Retinal pigment epithelial cell (primary cell): Measurements from ENCODE around the gene SP140.

Experiments used
- DNase-seq: peaks from one replicate; pipeline ENCODE4 v3.0.0-alpha.2; 2010; ENCODE audit warnings: low read depth
- H3K4me3 ChIP-seq: 2 replicates; pipeline ENCODE4 v1.5.1; 2011; ENCODE audit warnings: mild to moderate bottlenecking, low read length, control low read depth, moderate library complexity
- TF ChIP-seq, protein P1 (sequence below): conservative IDR thresholded peaks from 2 replicates; pipeline ENCODE4 v1.5.1; 2011; ENCODE audit warnings: low read depth, low read length, control low read depth, inconsistent platforms

SP140 gene

DNA sequence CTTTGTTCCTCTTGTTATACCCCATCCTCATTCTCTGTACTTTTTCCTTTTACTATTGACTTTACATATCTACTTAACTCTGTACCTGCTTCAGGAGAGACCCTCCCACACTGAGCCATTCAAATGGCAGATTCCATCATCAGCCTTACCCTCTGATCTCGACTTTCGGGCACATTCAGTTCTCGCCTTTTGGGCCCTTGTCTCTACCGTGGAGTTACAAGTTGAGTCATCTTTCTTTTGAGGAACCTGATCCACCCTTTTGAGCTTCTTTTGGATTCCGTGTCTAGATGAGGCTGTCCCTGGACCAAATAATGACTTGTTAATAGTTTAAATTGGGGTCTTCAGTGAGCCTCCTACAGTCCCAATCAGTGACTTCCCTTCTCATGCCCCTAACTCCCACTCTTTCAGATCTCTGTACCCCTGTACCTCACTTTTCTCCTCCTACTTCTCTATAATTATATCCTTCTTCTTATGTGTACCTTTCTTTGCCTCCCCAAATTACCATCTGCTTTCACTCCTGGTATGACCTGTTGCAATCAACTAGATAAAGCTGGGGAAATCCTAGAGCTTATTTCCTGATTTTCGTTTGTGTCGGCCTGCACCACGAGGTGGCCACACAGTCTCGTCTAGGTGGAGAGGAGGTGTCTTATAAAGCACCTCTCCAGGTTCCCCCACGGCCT is 23.0 kb upstream of the SP140 start:
- H3K4me3 ChIP-seq: no peak overlapping the region
- TF ChIP-seq, protein P1, sequence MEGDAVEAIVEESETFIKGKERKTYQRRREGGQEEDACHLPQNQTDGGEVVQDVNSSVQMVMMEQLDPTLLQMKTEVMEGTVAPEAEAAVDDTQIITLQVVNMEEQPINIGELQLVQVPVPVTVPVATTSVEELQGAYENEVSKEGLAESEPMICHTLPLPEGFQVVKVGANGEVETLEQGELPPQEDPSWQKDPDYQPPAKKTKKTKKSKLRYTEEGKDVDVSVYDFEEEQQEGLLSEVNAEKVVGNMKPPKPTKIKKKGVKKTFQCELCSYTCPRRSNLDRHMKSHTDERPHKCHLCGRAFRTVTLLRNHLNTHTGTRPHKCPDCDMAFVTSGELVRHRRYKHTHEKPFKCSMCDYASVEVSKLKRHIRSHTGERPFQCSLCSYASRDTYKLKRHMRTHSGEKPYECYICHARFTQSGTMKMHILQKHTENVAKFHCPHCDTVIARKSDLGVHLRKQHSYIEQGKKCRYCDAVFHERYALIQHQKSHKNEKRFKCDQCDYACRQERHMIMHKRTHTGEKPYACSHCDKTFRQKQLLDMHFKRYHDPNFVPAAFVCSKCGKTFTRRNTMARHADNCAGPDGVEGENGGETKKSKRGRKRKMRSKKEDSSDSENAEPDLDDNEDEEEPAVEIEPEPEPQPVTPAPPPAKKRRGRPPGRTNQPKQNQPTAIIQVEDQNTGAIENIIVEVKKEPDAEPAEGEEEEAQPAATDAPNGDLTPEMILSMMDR: no peak
- DNase-seq: no peak

DNA sequence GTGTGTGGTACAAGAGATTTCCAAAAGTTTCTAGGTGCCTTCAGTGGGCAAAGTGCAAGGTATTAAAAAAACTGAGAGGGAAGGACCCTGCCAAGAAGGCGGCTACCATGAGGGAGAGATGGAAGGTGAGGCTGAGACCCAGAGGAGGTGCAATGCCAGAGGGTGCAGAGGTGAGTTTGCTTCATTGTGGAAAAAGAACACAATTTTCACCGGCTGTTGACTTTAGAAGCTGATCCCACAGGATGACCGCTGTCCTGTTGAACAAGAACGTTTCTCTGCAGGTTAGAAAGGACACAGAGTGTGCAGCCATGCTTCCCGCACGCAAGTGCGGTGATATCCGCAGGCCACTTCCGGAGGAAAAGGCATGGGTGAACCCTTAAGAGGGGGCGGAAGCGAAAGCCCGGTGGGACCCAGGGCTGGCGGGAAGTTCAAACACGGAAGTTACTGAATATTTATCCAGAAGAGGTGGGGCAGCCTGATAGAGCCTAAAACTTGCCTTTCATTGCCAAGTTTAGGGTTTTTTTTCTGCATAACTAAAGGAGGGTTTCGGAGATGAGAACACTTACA is 22.3 kb upstream of the SP140 start:
- TF ChIP-seq, protein P1: no peak
- DNase-seq: no peak
- no peak overlapping the region for H3K4me3 ChIP-seq

DNA sequence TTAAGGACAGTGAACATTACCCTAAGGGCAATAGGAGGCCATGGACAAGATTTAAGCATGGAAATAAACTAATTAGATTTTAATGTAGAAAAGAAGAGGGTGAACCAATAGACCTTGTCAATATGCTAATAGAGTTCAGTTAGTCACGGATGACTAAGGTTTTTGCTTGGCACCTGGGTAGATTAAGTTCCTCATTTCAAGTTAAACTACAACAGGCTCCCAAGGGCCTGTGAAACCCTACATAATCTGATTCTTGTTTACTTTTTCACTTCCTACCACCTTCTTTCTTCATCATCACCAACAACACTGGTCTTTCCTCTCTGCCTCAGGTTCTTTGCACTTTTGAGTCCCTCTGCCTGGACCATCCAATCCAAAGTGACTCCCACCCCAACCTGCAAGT is 20.5 kb upstream of the SP140 start:
- DNase-seq: no peak
- TF ChIP-seq, protein P1: no peak
- no peak overlapping the region for H3K4me3 ChIP-seq

DNA sequence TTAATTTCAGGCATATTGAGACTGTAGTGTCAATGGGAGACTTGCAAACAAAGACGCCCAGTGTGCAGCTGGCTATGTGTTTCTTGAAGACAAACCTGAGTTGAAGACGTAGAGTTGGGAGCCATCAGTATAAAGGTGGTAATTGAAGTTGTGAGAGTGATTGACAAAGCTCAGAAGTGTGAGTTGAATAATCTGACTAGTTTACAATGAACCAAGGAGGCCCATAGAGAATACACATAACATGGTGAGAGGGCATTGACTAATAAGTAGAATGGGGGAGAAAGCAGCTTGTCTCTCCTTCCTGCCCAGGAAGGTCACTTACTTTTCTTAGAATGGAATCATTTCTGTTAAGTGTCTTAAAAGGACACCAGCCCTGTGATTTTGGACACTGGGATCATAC is 19.8 kb upstream of the SP140 start:
- H3K4me3 ChIP-seq: no peak overlapping the region
- TF ChIP-seq, protein P1: no peak
- no peak for DNase-seq

DNA sequence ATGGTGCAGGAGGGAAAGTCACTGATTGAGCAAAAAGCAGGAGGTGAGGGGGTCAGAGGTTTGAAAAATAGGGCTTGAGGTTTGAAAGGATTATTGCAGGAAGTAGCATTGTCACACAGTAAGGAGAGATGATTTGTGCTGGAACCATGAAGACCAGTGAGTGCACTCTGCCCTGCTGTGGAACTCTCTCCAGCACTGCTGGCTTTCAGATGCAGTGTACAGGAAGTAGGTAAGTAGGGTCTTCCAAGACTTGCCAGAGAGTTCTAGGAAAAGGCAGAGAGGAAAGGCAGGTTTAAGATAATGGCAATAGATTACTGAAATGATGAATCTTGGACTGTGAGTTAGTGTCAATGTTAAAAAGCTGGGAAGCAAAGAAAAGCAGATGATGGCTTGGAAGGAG is 17.0 kb upstream of the SP140 start:
- H3K4me3 ChIP-seq: no peak overlapping the region
- TF ChIP-seq, protein P1: no peak
- no peak for DNase-seq

DNA sequence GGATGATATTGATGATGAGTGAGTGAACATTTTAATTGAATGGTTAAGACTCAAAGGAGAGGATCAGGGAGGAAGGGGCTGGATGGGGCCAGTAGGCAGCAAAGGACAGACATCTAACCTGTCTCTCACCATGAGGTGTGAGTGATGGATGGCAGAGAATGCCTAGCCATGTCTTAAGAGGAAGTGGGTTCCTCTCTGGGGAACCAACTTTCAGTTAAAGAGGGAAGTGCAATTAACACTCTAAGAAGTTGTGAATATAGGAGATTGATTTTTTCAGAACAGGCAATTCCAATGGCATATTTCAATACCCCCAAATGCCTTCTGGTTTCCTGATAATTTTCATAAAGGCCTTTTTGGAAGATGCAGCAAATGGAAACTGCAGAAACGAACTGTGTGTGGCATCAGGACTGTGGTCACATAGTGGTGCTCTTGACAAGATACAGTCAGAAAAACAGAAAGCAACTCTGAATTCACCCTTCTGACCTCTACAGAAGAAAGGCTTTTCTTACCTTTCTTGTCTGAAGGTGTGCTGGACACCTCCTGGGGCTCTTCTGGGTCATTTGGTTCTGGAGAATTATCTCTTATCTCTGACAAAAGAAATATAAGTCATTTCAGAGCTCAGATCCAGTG is 16.0 kb upstream of the SP140 start:
- no peak overlapping the region for H3K4me3 ChIP-seq
- no peak for DNase-seq
- TF ChIP-seq, protein P1: no peak

DNA sequence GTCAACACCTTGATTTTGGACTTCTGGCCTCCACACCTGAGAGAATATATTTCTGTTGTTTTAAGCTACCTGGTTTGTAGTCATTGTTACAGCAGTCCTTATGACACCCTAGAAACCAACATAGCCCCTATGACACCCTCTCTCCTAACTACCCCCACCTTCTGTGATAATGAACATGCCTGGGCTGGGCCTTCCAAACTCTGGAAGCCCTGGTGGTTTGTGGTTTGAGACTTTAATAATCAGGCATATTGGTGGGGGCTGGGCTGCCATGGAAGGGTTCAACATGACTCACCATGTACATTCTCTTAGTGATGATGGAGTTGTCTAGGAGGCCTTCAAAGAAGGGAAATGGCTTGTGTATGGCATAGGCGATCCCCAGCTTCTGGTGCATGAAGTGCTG is 9.0 kb upstream of the SP140 start:
- DNase-seq: no peak
- H3K4me3 ChIP-seq: no peak overlapping the region
- TF ChIP-seq, protein P1: no peak
